ENCODE measurements around the gene SHROOM3. TPM values are rescaled to one million over a fixed set of nuclear protein-coding genes. Genes with fewer than 3 reads are reported as not detected.

The SHROOM3 gene
- total and polyA plus RNA-seq, 4 donors: 4.7 to 25.8 (median 8.7) TPM

GRCh38 chr4:76614589-76614988 is 179.6 kb downstream of the SHROOM3 start:
- H3K9ac ChIP-seq (ENCODE audit: low read depth in 1 of 2, low read length in 2 of 2): no peak overlapping the region
- TF ChIP-seq REST (IDR thresholded peaks at IDR 0.05) (no peak), HNF4A (conservative IDR thresholded peaks at IDR 0.05) (no peak), ATF3 (IDR thresholded peaks at IDR 0.05) (no peak), YY1 (IDR thresholded peaks at IDR 0.05) (no peak), EGR1 (IDR thresholded peaks at IDR 0.05; ENCODE audit: low read depth in 2 of 2) (no peak), SP1 (IDR thresholded peaks at IDR 0.05) (no peak), ZBTB33 (IDR thresholded peaks at IDR 0.05) (no peak), MAX (IDR thresholded peaks at IDR 0.05) (no peak), RAD21 (IDR thresholded peaks at IDR 0.05) (no peak), RXRA (IDR thresholded peaks at IDR 0.05) (no peak), GABPA (IDR thresholded peaks at IDR 0.05 in 1 of 2, conservative IDR thresholded peaks at IDR 0.05 in 1 of 2) (no peak), FOXA2 (IDR thresholded peaks at IDR 0.05) (no peak), HNF4G (IDR thresholded peaks at IDR 0.05) (no peak), JUND (IDR thresholded peaks at IDR 0.05) (no peak), NR2F2 (IDR thresholded peaks at IDR 0.05) (no peak)
- no peak for DNase-seq (ENCODE audit: low spot score)
- no peaks in the 10 kb centered on the region for H3K9me3 ChIP-seq (ENCODE audit: control insufficient read depth in 4 of 4, low read length in 3 of 4)
- H3K36me3 ChIP-seq (ENCODE audit: control insufficient read depth in 4 of 4, insufficient read depth in 3 of 4, low read depth in 1 of 4, low read length in 3 of 4): no peaks in the 10 kb centered on the region
- no peak overlapping the region for H3K4me3 ChIP-seq (ENCODE audit: low read depth in 1 of 3, low read length in 3 of 3)
- H3K27me3 ChIP-seq (ENCODE audit: control insufficient read depth in 4 of 4, insufficient read depth in 4 of 4, low read length in 3 of 4): no peaks in the 10 kb centered on the region
- H3K27ac ChIP-seq (ENCODE audit: low read depth in 1 of 2, low read length in 2 of 2): no peak overlapping the region
- H3K4me1 ChIP-seq (ENCODE audit: control insufficient read depth in 4 of 4, insufficient read depth in 4 of 4, low read length in 3 of 4): no peaks in the 10 kb centered on the region

GRCh38 chr4:76615999-76616398 is 181.0 kb downstream of the SHROOM3 start:
- 77% methylated on average over 3 of the region's 3 CpGs for WGBS
- Histone ChIP-seq H3K4me3 (ENCODE audit: low read depth in 1 of 3, low read length in 3 of 3) (no peak overlapping the region), H3K27ac (ENCODE audit: low read depth in 1 of 2, low read length in 2 of 2) (no peak overlapping the region), H3K27me3 (ENCODE audit: control insufficient read depth in 4 of 4, insufficient read depth in 4 of 4, low read length in 3 of 4) (no peaks in the 10 kb centered on the region), H3K36me3 (ENCODE audit: control insufficient read depth in 4 of 4, insufficient read depth in 3 of 4, low read depth in 1 of 4, low read length in 3 of 4) (no peaks in the 10 kb centered on the region), H3K9ac (ENCODE audit: low read depth in 1 of 2, low read length in 2 of 2) (no peak overlapping the region), H3K9me3 (ENCODE audit: control insufficient read depth in 4 of 4, low read length in 3 of 4) (no peaks in the 10 kb centered on the region), H3K4me1 (ENCODE audit: control insufficient read depth in 4 of 4, insufficient read depth in 4 of 4, low read length in 3 of 4) (no peaks in the 10 kb centered on the region)
- TF ChIP-seq GABPA (IDR thresholded peaks at IDR 0.05 in 1 of 2, conservative IDR thresholded peaks at IDR 0.05 in 1 of 2) (no peak), SP1 (IDR thresholded peaks at IDR 0.05) (no peak), RAD21 (IDR thresholded peaks at IDR 0.05) (no peak), FOXA2 (IDR thresholded peaks at IDR 0.05) (no peak), ATF3 (IDR thresholded peaks at IDR 0.05) (no peak), TAF1 (conservative IDR thresholded peaks at IDR 0.05) (no peak), HNF4A (conservative IDR thresholded peaks at IDR 0.05) (no peak)
- DNase-seq (ENCODE audit: low spot score): no peak

All from liver (tissue), 9 donors.